DMS153 treated with DMSO at 0.1 percent for 48 hours (cell line): ENCODE data around the gene SYNE4.
A peak's percentile ranks its signal among the peaks of the same experiment; 100 is the strongest.
"Not testable (repeated sequence)": the region's sequence is repeated elsewhere in the genome, so short reads cannot be mapped to it uniquely, and the experiment has no call there.

Experiments
- DNase-seq: peaks from one replicate; lab custom pipeline; 2025; ENCODE audit not compliant: unreplicated experiment; lab: John Stamatoyannopoulos, UW

SYNE4 gene, protein sequence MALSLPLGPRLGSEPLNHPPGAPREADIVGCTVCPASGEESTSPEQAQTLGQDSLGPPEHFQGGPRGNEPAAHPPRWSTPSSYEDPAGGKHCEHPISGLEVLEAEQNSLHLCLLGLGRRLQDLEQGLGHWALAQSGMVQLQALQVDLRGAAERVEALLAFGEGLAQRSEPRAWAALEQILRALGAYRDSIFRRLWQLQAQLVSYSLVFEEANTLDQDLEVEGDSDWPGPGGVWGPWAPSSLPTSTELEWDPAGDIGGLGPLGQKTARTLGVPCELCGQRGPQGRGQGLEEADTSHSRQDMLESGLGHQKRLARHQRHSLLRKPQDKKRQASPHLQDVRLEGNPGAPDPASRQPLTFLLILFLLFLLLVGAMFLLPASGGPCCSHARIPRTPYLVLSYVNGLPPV

DNA sequence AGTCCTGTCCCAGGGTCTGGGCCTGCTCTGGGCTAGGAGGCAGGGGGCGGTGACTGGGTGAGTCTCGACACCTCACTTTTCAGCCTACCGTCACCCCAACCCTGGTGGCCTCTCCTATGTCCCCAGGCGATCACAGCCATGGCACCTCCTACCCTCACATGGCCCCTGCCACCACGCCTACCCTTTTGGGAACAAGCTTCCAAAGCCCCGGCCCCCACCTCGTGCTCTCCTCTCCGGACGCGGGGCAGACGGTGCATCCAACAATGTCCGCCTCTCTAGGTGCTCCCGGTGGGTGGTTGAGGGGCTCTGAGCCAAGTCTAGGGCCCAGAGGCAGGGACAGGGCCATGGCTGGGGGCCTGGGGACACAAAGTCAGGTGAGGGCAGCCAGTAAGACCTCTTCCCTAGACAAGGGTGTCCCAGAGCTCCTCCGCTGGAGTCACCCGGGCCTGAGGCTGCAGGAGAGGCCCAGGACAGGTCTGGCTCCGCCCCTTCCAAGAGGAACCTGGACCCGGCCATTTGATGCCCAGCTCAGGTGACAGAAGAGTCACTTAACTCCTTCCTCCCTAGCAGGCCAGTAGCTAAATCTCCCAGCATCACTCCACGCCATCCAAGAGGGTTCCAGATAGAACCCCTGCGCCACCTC lies at the start of gene SYNE4:
SYNE4 (minus strand) TSS at position 478 of the 643 bp plus-strand sequence; CDS start at position 346, 132 bp downstream.
- DNase-seq = peak; percentile 25

DNA sequence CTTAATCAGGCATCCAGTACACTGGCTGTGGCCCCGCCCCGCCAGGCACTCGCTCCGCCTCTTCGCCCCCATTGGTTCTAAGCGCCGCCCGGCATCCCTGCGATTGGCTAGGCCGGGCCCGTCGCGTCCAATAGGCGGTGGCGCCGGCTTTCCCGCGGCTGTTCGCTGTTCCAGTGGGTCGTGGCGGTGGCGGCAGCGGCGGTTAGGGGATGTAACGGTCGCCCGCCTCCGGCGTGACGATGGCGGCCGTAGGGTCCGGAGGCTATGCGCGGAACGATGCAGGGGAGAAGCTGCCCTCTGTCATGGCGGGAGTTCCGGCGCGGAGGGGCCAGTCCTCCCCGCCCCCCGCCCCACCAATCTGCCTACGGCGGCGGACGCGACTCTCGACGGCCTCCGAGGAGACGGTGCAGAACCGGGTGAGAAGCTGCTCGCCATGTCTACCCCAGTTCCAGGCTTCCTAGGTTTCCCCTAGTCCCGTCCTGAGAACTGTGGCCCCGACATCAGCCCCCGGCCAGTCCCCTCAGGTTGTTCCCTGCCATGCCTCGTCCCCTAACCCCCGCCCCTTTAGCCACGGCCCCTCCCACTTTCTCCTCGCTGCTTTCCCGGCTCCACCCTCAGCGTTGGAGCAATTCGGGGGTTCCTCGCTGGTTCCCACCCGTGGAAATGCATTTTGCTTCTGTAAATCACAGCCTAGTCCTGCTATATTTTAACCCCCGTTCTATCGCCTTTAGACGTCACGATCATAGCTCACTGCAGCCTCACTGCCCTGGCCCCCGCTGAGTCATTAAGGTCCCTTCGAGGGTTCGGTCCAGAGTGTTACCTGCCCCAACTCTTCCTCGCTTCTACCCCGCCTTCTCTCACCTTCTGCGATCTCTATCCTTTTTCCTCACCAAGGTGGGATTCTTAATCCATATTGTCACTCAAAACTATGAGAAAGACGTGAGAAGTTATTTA lies 46.4 kb upstream of the SYNE4 start, which contains the start of gene WDR62:
WDR62 (plus strand) TSS at position 165 of the 954 bp plus-strand sequence; CDS start at position 240, 75 bp downstream.
- peak; percentile 97 for DNase-seq

DNA sequence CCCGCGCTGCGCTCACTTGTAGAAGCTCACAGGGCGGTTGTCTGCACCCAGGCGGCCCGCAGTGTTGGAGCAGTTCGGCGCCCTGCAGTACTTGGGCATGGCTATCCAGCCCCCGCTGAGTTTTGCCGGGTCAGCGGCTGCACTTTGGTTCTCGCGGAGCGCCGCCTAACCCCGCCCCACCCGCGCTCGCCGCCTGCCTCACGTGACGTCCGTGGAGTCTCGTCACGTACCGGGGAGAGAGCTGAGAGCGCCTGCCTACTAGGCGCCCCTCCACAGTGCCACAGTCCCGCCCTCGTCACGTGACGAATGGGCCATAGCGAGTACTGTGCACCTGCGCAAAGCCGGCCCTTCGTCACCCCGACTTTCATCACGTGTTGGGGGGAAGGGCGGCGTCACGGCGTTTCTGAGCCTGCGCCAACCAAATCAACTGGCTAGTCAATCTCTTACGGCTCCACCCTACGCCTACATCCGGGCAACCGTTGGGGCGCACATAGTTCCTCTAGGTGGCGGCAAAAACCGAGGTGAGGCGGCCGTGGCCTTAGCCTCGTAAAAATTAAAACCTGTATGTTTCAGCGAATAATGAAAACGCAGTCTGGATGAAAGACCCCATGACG lies 45.6 kb upstream of the SYNE4 start, which contains the start of gene THAP8:
THAP8 (minus strand) TSS at position 167 of the 614 bp plus-strand sequence; CDS start at position 99, 68 bp downstream.
- peak; percentile 97 for DNase-seq

DNA sequence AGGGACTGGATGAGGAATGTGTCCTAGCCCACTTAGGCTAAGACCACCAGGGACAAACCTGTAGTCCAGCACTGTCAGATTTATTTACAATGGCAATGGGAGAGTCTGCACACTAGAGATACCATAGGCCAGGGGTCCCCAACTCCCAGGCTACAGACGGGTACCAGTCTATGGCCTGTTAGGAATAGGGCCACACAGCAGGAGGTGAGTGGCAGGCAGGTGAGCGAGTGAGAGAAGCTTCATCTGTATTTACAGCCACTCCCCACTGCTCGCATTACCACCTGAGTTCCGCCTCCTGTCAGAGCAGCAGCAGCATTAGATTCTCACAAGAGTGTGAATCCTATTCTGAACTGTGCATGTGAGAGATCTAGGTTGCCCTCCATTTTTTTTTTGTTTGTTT lies 43.0 kb upstream of the SYNE4 start:
- no peak for DNase-seq

DNA sequence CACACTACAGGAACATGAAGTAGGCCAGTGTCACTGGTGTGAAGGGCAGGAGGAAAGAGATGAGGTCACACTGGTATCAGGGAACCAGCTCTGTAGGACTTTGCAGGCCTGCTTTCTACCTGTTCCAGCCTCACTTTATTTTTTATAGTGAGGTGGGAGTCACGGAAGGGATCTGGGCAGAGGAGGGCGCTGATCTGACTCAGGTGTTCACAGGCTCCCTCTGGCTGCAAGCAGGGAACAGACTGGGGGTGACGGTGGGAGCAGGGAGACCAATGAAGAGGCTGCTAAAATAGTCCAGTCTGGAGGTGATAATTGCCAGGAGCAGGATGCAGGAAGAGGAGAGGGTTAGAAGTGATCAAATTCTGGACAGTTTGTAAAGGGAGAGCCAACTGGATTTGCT lies 42.6 kb upstream of the SYNE4 start:
- no peak for DNase-seq

DNA sequence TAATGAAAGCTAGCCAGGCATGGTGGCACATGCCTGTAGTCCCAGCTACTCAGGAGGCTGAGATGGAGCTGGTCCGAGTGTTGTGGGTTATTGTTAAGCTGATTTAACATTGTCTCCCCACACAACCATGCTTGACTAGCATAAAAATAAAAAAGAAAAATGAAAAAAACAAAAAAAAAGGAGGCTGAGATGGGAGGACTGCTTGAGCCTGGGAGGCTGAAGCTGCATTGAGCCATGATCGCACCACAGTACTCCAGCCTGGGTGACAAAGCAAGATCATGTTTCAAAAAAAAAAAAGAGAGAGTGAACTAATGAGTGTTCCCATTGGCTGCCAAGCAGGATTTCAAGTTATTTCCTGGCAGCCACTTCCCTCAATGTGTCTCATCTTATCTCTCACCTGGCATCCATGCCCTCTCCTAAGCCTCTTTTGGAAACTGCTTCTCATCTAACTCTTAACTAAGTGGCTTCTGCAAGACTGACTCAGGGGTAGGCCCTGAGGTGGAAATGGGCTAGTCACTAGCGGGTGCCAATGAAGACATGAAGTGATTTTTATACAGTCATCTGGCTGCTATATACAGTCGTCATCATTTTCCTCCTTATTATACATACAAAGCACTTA lies 40.6 kb upstream of the SYNE4 start:
- no peak for DNase-seq

DNA sequence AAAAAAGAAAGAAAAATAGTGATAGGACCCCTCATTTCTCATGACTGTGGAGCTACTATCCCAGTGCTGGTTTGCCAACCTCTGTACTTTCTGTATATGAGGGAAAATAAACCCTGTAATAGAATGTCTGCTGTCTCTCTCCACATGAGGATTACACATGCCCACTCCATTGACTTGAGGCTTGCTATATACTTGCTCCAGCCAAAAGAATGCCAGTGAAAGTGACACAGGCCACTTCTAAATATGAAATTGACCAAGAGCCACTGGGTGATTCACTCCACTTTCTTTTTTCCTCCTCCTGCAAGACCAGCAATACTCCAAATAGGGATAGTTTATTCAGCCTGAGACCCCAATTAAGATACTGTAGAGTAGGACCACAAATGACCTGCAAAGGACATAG lies 39.2 kb upstream of the SYNE4 start:
- DNase-seq = no peak

DNA sequence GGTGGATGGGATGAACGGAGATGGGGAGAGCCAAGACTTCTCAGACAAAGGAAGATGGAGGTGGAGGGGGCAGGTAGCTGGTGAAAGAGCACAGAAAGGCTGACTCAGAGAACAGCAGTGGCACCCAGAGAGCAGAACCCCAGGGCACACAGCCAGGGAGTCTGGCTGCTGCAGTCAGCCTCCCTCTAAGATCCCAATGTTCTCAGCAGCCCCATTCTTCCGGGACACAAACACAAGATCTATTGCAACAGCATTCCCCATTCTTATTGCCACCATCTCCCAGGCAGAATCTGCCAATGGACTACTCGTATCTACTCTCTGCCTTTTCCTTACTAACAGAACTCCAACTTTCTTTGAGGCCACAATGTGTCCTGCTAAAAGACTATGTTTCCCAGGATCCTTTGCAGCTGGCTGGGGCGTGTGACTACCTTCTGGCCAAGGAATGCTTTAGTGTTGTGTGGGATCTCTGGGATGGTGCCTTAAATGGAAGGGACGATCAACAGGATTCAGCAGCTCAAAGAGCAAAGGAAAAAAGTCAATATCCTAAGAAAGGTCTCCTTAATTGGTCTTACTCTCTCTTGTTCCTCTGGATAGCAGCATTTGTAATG lies 37.9 kb upstream of the SYNE4 start:
- DNase-seq = no peak

DNA sequence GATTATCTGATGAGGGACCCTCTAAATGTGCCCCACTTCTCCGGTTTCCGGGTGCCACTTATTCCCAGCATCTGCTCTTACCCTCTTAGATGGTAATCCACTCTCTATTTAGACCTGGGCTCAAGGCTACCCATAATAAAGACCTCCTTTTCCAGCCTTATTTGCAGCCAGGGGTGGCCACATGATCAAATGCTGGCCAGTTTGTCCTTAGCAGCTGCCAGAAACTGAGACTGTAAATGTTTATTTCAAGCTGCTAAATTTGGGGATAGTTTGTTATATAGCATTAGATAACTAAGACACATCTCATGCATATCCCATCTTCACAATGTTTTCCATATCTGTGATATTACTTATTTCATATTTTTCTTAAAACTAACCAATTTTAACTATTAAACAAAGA lies 35.3 kb upstream of the SYNE4 start:
- no peak for DNase-seq

DNA sequence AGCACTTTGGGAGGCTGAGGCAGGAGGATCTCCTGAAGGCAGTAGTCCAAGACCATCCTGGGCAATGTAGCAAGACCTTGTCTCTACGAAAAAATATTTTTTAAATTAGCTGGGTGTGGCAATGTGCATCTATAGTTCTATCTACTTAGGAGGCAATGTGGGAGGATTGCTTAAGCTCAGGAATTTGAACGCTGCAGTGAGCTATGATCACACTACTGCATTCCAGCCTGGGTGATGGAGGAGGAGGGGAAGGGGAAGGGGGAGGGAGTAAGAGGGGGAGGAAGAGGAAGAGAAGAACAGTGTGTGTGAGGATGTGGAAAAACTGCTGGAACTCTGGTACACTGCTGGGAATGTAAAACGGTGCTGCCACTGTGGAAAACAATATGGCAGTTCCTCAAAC lies 33.2 kb upstream of the SYNE4 start:
- no peak for DNase-seq

DNA sequence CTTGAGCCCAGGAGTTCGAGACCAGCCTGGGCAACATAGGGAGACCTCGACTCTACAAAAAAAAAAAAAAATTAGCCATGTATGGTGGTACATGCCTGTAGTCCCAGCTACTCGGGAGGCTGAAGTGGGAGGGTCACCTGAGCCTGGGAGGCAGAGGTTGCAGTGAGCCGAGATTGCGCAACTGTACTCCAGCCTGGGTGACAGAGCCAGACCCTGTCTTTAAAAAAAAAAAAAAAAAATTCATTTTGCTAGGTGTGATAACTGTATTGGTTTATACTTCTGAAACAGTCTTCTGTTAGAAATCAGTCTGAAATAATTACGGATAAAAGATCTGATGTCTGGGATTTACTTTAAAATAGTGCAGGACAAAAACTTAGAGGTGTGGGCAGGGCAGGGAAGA lies 32.5 kb upstream of the SYNE4 start:
- not testable (repeated sequence) for DNase-seq

DNA sequence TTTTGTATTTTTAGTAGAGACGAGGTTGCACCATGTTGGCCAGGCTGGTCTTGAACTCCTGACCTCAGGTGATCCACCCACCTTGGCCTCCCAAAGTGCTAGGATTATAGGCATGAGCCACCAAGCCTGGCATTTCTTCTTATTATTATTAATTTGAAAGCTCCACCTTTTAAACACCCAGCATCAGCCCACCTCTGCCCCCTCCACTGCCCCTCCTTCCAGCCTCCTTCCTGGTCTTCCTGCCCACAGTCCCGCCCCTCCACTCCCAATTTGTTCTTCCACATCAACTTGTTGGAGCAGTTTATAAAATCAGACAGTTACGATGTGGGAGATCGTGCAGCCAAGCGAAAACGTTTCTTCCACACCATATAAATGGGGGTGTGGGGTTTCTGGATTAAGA lies 31.9 kb upstream of the SYNE4 start:
- DNase-seq = no peak

DNA sequence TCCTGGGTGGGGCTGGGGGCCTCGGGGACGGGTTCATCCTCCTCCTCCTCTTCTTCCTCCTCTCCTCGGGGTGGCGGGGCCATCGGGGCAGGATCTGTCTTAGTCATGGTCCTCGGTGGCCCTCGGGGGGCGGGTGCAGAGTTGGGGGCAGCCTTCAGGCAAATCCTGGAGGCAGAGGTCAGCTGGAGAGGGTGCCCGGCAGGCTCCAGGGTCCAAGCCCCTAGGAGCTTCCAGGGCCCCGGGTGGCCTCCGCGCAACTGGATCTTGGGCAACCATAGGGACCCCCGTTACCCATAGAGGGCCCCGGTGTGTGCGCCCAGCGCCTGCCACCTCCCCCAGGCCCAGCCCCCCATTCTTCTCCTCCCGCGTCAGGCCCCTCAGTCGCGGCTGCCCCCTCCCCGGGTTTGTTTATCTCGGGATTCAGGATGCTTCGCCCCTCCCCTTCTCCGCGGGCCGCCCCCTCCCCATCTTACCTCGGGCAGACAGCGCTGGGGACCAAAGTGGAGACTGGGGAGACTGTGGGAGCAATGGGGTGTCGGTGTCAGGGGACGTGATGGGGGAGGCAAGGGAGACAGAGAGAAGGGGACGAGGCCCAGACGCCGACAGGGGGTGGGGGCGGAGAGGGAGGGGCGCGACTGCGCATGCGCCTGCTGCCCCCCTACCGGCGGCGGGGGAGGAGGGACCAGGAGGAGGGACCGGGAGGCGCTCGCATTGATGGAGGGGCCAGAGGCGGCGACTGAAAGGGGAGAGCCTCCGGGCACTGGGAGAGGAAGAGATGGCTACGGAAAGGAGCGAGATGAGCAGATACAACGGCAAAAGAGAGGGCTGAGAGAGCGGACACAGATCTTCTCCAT lies 23.9 kb upstream of the SYNE4 start, which contains the start of gene CLIP3:
CLIP3 (minus strand) TSS at position 623 of the 854 bp plus-strand sequence; CDS start at position 107, 516 bp downstream.
- DNase-seq = peak; percentile 36

DNA sequence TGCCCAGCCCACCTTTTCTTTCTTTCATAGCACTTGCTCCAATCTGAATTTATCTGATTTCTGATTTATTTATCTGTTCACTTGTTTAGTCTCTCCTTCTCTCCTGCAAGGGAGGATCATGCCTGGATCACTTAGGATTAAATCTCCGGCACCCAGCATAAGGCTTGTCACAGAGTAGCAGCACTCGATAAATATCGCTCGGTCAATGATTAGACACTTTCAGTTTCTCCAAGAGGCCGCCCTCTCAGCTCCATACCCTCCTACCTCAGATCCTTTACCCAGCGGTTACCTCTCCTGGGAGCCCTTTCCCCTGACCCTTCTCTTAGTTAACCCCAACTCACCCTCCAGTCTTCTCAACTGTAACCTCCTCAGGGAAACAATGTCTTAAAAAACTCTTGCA lies 22.7 kb upstream of the SYNE4 start:
- no peak for DNase-seq

DNA sequence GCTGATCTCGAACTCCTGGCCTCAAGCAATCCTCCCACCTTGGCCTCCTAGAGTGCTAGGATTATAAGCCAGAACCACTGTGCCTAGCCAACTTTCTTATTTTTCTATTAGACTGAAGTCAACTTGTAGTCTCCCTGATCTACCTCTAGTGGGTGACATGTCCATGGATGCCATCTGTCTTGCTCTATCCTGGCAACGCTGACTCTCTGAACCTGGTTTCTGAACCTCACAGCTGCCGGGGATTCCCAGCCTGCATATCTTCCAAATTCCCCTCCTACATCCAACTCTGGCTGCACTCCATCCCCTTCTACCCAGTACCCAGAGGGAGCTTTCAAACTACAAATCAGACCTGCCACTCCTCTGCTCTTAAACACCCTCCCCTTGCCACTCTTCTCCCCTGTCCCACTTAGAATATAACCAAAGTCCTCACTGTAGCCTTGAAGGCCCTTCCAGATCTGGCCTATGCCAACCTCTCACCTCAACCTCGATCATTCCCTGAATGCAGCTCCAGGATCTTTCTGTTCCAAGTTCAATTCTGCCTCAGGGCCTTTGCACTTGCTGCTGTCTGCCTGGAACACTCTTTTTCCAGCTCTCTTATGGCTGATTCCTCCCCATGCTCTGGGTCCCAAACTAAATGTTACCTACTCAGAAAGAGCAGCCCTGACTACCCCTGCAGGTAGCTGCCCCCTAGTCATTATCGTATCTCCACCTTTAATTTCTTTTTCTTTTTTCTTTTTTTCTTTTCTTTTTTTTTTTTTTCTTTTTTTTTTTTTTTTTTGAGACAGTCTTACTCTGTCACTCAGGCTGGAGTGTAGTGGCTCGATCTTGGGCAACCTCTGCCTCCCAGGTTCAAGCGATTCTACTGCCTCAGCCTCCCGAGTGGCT lies 21.9 kb upstream of the SYNE4 start:
- no peak for DNase-seq

DNA sequence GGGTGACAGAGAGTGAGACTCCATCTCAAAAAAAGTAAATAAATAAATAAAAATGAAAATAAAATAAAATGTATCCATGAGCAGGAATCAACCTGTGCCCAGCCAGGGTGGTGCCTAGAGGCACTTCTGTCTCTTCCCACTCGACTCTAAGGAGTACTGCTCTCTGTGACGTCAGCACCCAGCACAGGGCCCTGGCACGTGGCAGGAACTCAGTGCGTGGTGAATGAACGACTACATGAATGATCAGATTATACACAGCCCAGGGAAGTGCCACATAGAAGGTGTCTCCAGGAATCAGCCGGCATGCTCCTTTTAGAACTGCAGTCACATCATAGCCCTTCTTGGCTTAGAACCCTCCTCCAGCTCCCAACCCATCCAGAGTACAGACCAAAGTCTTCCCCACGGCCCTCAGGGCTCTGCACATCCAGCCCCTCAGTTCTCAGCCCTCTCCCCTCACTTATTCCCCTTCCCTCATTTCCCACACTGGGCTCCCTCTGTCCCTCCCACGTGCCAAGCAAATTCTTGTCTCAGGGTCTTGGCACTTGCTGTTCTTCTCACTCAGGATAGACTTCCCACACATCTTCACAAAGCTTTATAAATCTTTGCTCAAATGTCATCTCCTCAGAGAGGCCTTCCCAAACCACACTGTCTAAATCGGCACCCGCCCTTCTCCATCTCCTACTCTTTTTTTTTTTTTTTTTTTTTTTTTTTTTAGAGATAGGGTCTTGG lies 19.9 kb upstream of the SYNE4 start:
- no peak for DNase-seq

DNA sequence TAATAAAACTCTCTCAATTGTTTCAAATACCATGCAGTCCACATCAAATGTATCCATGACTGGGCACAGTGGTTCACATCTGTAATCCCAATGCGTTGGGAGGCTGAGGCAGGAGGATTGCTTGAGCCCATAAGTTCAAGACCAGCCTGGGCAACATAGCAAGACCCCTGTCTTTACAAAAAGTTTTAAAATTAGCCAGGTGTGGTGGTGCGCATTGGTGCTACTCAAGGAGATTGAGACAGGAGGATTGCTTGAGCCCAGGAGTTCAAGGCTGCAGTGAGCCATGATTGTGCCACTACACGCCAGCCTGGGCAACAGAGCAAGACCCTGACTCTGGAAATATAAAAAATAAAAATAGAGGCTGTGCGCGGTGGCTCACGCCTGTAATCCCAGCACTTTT lies 19.1 kb upstream of the SYNE4 start:
- DNase-seq = no peak
